Fibroblast of lung (primary cell): ENCODE data around the gene SLC45A1. TPM values are rescaled to one million over a fixed set of nuclear protein-coding genes. Genes with fewer than 3 reads are reported as not detected.

Experiments
- DNase-seq, 2 donors: peaks; one replicate each; pipeline versions ENCODE4 v3.0.0 to v3.0.0-alpha.2; 2010; ENCODE audit warnings: low read depth in 2 of 2
- H2AFZ ChIP-seq: 2 replicates; pipeline ENCODE4 v1.5.1; 2012; ENCODE audit warnings: low read length, control low read depth, inconsistent platforms
- H3K27ac ChIP-seq: 2 replicates; pipeline ENCODE4 v1.5.1; 2011; ENCODE audit warnings: low read length, control low read depth; ENCODE audit not compliant: insufficient read depth
- H3K27me3 ChIP-seq: 2 replicates; pipeline ENCODE4 v1.5.1; 2011; ENCODE audit warnings: mild to moderate bottlenecking, low read length; ENCODE audit not compliant: control insufficient read depth, insufficient read depth
- H3K36me3 ChIP-seq: 2 replicates; pipeline ENCODE4 v1.5.1; 2011; ENCODE audit warnings: low read length; ENCODE audit not compliant: control insufficient read depth, insufficient read depth
- H3K4me1 ChIP-seq: 2 replicates; pipeline ENCODE4 v1.5.1; 2011; ENCODE audit warnings: low read length; ENCODE audit not compliant: control insufficient read depth, insufficient read depth; ENCODE audit errors: extremely low read depth
- H3K4me2 ChIP-seq: 2 replicates; pipeline ENCODE4 v1.5.1; 2011; ENCODE audit warnings: low read length, control low read depth; ENCODE audit not compliant: insufficient read depth; ENCODE audit errors: extremely low read depth
- H3K4me3 ChIP-seq, 4 experiments: fragments of 200-600 bp in 1 of 4; sonication (generic) in 1 of 4; replicated peaks in 1 of 4; 2 replicates each; pipeline ENCODE4 v1.5.1; 2011 to 2016; ENCODE audit warnings: low read length in 4 of 4, low read depth in 3 of 4, mild to moderate bottlenecking in 3 of 4, control low read depth in 2 of 4, inconsistent platforms in 1 of 4, mixed read lengths in 1 of 4; ENCODE audit not compliant: insufficient read depth in 1 of 4; ENCODE audit errors: control extremely low read depth in 1 of 4
- H3K79me2 ChIP-seq: 2 replicates; pipeline ENCODE4 v1.5.1; 2012; ENCODE audit warnings: mild to moderate bottlenecking, low read length, inconsistent platforms; ENCODE audit not compliant: control insufficient read depth, insufficient read depth
- H3K9ac ChIP-seq: 2 replicates; pipeline ENCODE4 v1.5.1; 2011; ENCODE audit warnings: mild to moderate bottlenecking, low read length, control low read depth; ENCODE audit not compliant: insufficient read depth
- H3K9me3 ChIP-seq: 2 replicates; pipeline ENCODE4 v1.5.1; 2012; ENCODE audit warnings: low read depth, low read length; ENCODE audit not compliant: control insufficient read depth, insufficient read depth
- H4K20me1 ChIP-seq: 2 replicates; pipeline ENCODE4 v1.5.1; 2011; ENCODE audit warnings: low read length; ENCODE audit not compliant: control insufficient read depth, insufficient read depth; ENCODE audit errors: extremely low read depth
- EZH2 ChIP-seq: IDR thresholded peaks from 2 replicates; pipeline ENCODE4 v1.5.1; 2012; ENCODE audit warnings: low read length, control low read depth, mild to moderate bottlenecking; ENCODE audit errors: missing control alignments
- polyA plus RNA-seq, 2 donors: library from polyadenylated mRNA; depleted of rRNA in 1 of 2; stranded (reverse) in 1 of 2; unstranded in 1 of 2; fragments of >200 nt; gene quantifications; 2 replicates each; pipeline ENCODE4 v1.2.1, GENCODE V29; 2011 to 2012; ENCODE audit warnings: missing spikeins in 1 of 2
- total RNA-seq: library from RNA; depleted of rRNA; stranded (reverse); fragments of >200 nt; gene quantifications from 2 replicates; pipeline ENCODE4 v1.2.1, GENCODE V29; 2014
- TF ChIP-seq, protein P1 (sequence below), 2 donors: IDR thresholded peaks in 1 of 2; conservative IDR thresholded peaks in 1 of 2; 1 replicate in 1 of 2; 2 replicates in 1 of 2; pipeline ENCODE4 v1.5.1; 2011 to 2012; ENCODE audit warnings: low read length in 2 of 2, control low read depth in 1 of 2, inconsistent platforms in 1 of 2, low read depth in 1 of 2, mild to moderate bottlenecking in 1 of 2

SLC45A1 gene
- total and polyA plus RNA-seq, 2 donors (not counting 1 experiment from before 2014, with no cell fraction given), result 2.1 to 2.6 TPM

DNA sequence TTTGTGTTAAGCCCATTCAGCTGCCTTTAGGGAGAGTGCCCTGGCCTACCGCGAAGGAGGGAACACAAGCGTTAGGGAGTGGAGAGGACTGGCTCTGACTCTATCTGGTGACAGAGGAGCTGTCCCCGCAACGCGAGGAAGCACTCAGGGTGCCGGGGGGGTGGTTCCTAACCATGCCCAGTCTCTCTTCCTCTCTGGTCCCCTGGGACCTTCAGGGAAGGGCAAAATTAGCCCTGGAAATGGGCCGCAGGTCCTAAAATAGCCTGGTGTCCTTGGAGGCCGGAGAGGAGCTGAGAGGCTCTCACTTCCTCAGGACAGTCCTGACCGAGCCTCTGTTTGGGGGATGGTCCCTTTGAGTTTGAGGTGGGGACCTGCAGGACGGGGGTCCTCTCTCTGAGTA, 5.8 kb downstream of the SLC45A1 start:
- Histone ChIP-seq H3K4me1 (peaks cover under 1% of the 10 kb centered on the region), H3K36me3 (no peaks in the 10 kb centered on the region), H3K79me2 (no peaks in the 10 kb centered on the region), H2AFZ (no peak overlapping the region), H3K4me3 (no peak overlapping the region), H3K4me2 (no peak overlapping the region), H3K27ac (no peak overlapping the region), H3K27me3 (no peaks in the 10 kb centered on the region), H3K9ac (no peak overlapping the region), H4K20me1 (no peaks in the 10 kb centered on the region), H3K9me3 (no peaks in the 10 kb centered on the region)
- TF ChIP-seq EZH2, result no peak
- TF ChIP-seq, protein P1, sequence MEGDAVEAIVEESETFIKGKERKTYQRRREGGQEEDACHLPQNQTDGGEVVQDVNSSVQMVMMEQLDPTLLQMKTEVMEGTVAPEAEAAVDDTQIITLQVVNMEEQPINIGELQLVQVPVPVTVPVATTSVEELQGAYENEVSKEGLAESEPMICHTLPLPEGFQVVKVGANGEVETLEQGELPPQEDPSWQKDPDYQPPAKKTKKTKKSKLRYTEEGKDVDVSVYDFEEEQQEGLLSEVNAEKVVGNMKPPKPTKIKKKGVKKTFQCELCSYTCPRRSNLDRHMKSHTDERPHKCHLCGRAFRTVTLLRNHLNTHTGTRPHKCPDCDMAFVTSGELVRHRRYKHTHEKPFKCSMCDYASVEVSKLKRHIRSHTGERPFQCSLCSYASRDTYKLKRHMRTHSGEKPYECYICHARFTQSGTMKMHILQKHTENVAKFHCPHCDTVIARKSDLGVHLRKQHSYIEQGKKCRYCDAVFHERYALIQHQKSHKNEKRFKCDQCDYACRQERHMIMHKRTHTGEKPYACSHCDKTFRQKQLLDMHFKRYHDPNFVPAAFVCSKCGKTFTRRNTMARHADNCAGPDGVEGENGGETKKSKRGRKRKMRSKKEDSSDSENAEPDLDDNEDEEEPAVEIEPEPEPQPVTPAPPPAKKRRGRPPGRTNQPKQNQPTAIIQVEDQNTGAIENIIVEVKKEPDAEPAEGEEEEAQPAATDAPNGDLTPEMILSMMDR (conservative IDR thresholded peaks at IDR 0.05 in 1 of 2, IDR thresholded peaks at IDR 0.05 in 1 of 2; ENCODE audit: low read depth in 1 of 2, low read length in 2 of 2), result no peak
- DNase-seq, result no peak

DNA sequence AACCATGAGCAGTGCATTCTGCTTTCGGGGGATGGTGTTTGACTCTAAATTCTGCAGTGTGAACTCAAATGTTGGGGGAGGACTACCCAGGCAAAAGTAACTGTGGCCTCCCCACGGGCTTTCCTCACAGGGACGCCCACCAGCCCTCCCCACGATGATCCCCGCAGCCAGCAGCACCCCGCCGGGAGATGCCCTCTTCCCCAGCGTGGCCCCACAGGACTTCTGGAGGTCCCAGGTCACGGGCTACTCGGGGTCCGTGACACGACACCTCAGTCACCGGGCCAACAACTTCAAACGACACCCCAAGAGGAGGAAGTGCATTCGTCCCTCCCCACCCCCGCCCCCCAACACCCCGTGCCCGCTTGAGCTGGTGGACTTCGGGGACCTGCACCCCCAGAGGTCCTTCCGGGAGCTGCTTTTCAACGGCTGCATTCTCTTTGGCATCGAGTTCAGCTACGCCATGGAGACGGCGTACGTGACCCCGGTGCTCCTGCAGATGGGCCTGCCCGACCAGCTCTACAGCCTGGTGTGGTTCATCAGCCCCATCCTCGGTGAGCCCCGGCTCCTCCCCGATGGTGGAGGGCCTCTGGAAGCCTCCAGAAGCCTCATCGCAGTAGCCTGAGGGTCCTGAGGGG, 6.4 kb downstream of the SLC45A1 start:
- Histone ChIP-seq H3K4me1 (no peaks in the 10 kb centered on the region), H3K27ac (no peak overlapping the region), H3K9me3 (no peaks in the 10 kb centered on the region), H3K4me3 (no peak overlapping the region), H3K4me2 (no peak overlapping the region), H3K9ac (no peak overlapping the region), H3K36me3 (no peaks in the 10 kb centered on the region), H4K20me1 (no peaks in the 10 kb centered on the region), H3K27me3 (no peaks in the 10 kb centered on the region), H2AFZ (no peak overlapping the region), H3K79me2 (no peaks in the 10 kb centered on the region)
- no peak for DNase-seq
- TF ChIP-seq, protein P1 (conservative IDR thresholded peaks at IDR 0.05 in 1 of 2, IDR thresholded peaks at IDR 0.05 in 1 of 2; ENCODE audit: low read depth in 1 of 2, low read length in 2 of 2), result no peak
- TF ChIP-seq EZH2, result no peak

DNA sequence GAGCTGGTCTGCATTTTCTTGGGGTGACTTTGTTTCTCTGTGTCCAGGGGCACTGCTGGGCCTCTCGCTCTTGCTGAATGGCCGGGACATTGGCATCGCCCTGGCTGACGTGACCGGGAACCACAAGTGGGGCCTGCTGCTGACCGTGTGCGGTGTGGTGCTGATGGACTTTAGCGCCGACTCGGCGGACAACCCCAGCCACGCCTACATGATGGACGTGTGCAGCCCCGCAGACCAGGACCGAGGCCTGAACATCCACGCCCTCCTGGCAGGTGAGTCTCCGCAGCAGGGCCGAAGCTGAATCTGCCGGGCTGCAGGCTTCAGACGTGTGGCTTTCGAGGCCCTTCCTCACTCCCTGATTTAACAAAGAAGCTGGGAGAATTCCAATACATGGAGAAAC, 7.9 kb downstream of the SLC45A1 start:
- no peak overlapping the region for H3K27ac ChIP-seq
- no peak for TF ChIP-seq EZH2
- TF ChIP-seq, protein P1 (conservative IDR thresholded peaks at IDR 0.05 in 1 of 2, IDR thresholded peaks at IDR 0.05 in 1 of 2; ENCODE audit: low read depth in 1 of 2, low read length in 2 of 2), result no peak
- no peak overlapping the region for H3K4me3 ChIP-seq
- H3K4me1 ChIP-seq, result no peaks in the 10 kb centered on the region
- no peaks in the 10 kb centered on the region for H3K36me3 ChIP-seq
- no peak overlapping the region for H2AFZ ChIP-seq
- no peak overlapping the region for H3K4me2 ChIP-seq
- no peak overlapping the region for H3K9ac ChIP-seq
- no peaks in the 10 kb centered on the region for H4K20me1 ChIP-seq
- DNase-seq, result no peak
- H3K27me3 ChIP-seq, result no peaks in the 10 kb centered on the region
- no peaks in the 10 kb centered on the region for H3K79me2 ChIP-seq
- H3K9me3 ChIP-seq, result no peaks in the 10 kb centered on the region
